Hematopoietic multipotent progenitor cell treated with erythropoietin and hydrocortisone succinate and interleukin-3 and kit ligand, for 6 days (in vitro differentiated cells): ENCODE results near the gene FGFR3.
"Not testable (repeated sequence)": the region's sequence is repeated elsewhere in the genome, so short reads cannot be mapped to it uniquely, and the experiment has no call there.

Experiments
- DNase-seq: peaks from one replicate; pipeline ENCODE4 v3.0.0-alpha.2; 2015

Gene FGFR3

DNA sequence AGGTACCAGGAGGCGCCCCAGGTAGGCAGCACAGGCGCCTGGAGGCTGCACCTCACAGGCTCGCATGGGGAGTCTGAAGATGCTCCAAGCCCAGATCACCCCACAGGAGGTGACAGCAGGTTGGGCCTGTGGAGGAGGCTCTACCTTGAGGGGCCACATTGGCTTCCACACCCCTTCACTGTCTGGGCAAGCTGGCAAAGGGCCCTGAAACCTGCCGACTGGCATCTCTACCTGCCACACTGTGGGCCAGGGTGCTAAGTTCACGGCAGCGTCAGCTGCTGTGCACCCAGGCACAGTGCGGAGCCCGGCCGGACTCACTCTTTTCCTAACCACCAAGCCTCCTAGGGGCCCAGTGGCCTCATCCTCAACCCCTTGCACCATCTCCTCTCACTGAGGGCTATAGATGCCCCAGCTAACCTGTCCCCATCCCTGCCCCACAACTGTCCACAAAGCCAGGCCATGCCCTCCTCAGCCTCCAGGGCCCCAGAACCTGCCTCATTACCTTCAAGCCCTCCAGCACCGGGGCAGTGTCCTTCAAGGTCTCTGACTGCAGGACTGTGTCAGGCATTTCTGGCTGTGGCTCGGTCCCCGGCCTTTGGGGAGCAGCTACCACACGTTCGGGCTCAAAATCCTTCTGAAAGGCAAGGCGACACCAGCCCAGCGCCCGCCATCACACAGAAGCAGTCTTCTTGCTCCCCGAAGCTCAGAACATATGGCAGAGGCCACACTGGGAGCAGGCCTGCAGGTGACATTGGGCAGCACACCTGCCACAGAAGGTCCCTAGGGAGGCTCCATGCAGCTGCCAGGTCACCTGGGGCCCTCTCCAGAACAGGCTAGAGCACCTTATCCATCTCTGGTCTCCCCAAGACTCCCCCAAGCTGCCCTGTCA, 28.8 kb downstream of the FGFR3 start:
- DNase-seq = no peak

DNA sequence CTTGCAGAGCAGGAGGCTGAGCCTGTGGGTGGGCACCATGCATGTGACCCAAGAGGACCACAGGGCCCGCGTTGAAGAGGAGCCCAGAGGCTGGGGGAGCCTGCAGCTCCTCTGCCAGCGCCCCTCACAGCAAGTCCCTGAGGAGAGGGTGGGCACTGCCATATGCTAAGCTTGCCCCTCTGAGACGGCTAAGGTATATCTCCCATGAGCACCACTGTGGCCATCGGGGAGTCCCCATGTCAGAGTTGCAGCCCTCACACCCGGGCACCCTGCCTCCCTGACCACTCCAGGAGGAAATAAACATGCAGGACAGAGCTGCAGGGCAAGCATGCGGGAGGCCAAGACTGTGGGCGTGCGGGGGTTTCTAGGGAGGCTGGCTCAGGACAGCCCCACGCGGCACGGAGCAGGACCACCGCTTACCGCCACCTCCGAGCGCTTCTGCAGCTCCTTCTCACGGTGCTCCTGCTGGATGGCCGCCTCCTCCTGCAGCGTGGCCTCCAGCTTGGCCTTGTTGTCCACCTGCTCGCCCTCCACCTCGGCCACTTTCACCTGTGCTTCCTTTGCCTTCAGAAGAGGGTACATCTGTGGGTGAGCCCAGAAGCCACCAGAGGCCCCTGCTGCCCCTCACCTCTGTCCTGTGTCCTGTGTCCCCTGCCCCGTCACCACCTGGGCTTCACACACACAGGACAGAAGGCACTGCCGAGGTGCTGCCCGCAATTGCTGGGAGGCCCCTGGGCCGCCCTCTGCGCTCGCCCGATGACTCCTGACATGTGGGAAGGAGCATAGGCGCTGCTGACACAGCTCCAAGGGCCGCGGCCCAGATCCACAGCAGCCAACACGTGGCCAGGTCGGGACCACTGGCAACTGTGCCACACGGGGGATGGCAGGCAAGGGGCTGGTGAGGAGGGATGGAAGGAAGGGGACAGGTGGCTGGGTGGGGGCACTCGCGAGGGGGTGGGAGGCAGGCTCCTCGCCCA, 29.8 kb downstream of the FGFR3 start:
- no peak for DNase-seq

DNA sequence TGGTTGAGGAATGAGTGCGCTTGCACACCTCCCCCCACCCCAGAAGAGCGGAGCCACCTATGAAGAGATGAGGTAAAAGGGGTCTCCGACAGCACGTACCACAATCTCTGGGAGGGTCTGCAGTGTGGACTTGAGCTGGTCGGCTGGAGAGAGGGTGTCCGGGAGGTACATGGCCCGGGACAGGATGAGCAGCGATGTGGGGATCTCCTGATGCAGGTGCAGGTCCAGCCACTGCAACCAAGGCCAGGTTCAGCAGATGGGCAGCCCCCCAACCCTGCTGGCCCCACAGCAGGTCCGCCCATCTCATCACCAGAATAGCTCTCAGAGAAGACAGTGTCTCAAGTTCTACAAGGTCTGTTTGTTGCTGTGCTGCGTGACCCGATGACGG, 30.4 kb downstream of the FGFR3 start:
- DNase-seq = no peak

DNA sequence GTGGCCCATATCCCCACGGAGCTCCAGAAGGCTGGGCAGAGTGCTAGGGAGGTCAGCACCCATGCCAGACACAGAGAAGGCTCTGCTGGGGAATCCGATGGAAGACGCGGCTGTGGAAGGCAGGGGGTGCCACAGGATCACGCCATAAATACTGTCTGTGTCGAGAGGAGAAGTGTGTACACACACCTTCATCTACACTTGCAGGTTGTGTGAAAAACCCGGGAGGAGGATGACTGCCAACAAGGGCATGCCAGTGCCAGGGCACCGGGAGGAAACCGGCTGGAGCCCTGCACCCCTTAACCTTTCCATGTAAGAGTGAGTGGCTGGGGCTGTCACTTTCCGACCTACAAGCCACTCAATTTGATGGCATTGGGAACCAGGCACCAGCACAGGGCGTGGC, 31.7 kb downstream of the FGFR3 start:
- no peak for DNase-seq

DNA sequence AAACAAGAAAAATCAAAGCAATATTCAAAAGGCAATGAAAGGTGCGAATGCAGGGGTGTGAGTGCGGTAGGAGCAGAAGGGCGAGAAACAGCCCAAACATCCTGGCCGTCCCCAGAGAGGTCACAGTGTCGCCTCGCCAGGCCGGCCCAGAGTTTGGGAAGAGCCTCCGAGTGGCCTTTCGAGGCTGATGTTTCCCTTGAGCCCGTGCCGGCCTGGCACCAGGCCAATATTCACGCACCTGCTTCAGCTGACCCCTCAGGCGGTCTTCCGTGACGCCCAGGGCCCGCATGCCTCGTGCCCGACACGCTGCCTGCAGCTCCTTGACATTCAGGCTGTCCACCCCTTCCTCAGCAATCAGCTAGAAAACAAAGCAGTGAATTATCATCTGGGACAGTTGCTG, 32.2 kb downstream of the FGFR3 start:
- no peak for DNase-seq

DNA sequence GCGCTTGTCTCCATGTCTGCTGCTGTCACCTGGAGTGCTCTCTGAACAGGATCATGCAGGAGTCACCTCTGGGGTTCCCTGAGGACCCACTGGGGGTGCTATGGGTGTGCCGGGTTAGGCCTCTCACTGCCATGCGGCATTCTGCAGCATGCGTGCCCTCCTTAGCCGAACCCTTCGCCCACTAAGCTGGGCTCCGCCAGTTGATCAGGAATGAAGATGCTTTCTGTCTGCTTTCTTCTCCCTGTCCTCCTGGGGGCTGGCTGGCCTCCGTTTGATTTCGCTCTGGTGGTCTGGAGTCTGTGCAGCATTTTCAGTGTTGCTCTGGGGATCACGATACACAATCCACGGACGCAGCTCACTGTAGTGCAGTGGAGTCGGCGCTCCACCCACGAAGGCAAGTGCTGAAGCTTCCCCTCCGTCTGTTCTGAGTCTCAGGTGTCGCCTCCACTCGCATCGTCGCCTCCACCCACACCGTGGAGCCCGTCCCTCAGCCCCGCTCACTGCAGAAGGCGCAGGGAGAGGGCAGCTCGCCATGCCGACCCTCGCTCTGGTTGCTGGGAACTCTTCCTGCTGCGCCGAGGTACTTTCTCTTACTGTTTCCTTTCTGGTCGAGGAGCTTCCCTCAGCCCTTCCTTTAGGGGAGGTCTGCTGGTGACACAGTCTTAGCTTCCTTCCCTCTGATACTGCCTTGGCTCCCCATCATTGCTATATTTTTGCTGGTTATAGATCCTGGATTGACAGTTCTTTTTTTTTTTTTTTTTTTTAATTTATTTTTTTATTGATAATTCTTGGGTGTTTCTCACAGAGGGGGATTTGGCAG, 33.6 kb downstream of the FGFR3 start:
- DNase-seq = no peak

DNA sequence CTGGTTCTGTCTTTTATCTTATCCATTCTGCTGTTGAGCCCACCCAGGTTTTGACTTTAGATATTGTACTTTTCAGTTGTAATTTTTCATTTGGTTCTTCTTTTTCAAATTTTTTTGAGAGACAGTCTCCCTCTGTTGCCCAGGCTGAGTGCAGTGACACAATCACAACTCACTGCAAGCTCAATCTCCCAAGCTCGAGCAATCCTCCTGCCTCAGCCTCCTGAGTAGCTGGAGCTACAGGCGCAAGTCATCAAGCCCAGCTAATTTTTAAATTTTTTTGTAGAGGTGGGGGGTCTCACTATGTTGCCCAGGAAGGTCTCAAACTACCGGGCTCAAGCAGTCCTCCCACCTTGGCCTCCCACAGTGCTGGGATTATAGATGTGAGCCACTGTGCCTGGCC, 37.1 kb downstream of the FGFR3 start:
- no peak for DNase-seq

DNA sequence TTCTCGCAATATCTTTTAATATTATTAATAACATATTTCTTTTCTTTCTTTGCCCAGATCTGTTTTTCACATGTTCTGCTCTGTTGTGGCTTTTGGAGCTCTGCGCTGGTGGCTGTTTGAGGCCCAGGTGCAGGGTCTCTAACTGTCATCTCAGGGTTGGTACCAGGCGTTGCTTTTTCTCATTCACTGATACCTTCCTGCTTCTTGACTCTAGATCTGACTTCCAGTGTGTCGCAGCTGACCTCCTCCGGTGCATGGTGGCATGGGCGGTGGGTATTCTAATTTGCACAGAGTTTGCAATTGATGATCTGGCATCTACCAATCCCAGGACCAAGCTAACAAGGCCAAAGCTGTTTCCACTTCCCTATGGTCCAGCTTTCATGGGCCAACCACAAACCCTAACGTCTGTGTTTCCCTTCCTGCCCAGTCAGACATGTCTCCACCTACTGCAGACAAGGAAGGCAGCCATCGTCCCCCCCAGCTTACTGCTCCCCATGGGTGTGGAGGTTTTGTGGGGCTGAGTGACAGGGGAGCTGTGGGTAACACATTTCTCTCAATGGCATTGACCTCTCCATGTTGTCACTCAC, 37.6 kb downstream of the FGFR3 start:
- peak; percentile 18 for DNase-seq

DNA sequence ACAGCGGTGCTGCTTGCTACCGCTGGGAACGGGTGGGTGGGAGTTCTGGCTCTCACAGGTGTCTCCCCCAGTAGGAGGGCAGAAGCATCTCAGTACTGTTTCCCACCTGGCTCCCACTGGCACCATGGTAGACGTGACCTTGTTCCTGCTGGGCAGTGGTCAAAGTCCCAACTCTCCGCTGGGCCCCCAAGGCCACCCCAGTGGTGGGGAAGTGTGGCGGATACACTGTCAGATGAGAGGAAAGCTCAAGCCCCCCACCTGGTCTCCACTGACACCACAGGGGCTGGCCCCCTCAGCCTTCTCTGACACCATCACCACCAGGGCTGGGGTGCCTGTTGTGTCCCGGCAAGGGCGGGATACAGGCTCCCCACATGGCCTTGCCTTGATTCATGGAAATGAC, 38.2 kb downstream of the FGFR3 start:
- DNase-seq = no peak

DNA sequence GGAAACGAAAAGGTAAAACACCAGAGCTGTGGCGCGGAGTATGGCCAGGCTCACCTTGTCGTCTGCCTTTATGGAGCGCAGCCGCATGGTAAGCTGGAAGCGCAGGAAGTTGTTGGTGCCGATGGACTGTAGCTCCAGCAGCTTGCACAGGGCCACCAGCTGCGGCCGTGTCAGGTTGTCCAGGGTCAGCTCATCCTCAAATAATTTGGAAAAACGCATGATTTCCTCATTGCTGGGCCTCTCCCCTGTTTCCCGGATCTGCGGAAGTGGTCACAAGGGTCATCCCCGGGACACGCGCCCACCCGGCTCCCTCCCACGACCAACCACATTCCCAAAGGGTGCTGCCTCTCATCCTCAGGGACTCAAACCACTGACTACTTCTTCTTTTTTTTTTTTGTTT, 39.6 kb downstream of the FGFR3 start:
- no peak for DNase-seq

DNA sequence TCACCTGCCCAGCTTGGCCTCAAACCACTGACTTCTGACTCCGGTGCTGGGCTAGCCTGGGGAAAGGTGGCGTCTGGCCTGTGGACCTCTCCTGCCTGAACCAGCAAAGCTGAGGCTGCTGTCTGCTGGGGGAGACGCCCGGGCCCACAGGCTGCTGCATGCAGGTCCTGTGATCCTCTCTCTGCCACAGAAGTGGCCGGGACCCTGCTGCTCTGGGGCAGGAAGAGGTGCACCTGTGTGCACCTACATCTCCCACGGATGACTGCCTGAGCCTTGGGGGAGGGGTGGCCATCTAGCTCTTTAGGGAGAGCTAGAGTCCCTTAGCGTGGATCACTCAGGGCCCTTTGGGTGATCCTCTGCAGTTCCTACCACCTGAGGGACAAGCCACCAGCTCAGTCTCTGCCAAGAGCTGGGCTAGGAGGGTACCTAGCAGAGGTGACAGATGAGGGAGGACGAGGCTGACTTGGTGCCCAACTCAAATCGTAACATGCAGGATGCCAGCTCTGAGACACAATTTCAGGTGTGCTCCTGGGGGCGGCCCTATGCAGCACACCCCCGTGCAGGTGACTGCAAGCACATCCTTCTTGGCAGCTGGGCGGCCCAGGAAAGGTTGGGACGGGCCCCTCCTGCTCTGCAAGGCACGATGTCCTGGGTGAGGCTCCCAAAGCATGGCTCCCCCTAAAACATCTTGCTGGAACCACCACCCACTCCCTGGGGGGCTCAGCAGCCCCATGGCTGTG, 40.4 kb downstream of the FGFR3 start:
- DNase-seq = no peak

DNA sequence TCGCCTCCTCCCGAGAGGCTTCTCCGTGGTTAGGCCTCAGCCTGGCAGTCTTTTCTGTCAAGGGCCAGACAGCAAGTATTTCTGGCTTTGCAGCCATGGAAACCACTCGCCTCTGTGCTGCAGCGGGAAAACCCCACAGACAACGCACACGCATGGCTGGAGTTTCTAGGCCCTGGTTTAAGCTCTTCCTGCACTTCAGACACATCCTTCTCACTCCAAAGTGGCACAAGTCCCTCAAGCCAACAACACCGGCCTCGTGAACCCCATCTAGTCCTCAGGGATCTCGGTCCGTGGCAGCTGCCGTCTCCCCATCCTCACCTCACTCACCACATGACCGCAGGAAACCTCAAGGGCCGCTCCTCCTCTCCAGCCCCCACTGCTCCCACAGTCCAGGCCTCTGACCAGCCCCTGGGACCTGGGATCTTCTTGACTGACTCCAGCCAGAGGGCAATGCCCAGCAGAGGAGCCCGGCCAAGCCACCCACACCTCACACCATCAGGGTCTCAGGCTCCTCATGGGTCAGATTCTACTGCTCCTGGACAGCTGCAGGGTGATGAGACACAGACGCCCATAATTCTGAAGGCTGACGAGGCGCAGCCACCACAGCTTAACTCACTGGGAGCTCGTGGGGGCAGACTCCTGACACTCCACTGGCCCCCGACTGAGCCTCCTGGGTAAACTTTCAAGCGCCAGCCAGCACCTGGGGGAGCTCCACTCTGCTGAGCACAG, 41.1 kb downstream of the FGFR3 start:
- no peak for DNase-seq

DNA sequence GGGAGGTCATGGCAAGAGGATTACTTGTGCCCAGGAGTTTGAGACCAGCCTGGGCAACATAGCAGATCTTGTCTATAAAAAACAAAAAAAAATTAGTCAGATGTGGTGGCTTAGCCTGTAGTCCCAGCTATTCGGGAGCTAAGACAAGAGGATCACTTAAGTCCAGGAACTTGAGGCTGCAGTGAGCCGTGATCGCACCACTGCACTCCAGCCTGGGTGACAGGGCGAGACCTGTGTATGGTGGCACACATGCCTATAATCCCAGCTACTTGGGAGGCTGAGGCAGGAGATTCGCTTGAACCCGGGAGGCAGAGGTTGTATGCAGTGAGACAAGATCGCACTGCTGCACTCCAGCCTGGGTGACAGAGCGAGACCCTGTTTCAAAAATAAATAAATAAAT, 42.7 kb downstream of the FGFR3 start:
- DNase-seq = not testable (repeated sequence)

DNA sequence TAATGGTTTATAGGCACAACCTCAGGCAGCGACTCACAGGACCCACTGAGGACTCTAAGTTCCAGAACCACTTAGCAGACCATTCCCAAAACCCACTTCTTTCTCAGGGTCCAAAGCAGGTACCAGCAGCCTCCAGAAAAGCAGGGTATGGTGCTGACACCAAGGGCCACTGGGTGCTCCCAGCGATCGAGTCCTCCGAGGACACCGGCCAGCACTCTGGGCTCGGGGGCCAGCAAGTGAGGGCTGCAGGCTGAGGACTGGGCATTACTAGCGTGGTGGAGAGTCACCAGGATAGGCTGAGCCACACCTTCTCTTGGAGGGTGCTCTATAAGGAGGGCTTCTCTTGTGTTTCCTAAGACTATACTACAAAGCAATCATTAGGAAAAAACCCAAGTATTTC, 43.6 kb downstream of the FGFR3 start:
- DNase-seq = no peak

DNA sequence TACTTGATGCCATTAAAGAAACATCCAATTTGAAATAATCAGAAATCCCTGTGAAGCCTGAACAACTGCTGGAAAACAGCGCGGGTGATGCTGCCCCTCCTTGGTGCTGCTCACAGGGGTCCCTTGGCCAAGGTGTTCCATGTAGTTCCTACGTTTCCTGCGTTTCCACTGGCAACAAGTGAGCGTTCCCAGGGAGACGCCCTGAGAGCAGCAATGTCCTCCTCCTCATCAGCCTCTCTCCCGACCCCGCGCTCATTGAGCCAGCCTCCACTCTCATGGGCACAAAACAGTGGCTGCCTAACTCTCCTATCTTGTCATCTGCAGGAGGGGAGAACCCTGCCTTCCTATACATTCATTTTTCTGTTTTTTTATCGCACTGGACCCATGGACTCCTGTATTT, 44.0 kb downstream of the FGFR3 start:
- DNase-seq = no peak

DNA sequence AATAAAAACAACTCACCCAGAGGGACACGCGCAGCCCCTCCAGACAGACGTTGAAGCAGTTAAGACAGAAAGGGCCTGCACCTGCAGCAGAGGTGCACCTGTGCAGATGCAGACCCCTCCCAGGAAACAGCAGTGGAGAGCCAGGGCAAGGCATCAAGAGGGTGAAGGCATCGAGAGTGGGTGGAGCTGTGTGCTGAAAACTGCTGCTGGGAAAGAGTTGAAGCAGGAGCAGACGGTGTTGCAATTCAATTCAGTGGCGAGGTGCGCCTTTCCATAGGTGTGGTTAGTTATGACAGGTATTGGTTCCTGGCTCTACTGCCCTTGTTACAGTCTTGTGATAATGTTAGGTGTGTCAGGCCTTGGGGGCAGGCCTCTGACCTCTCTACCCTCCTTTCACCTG, 46.2 kb downstream of the FGFR3 start:
- DNase-seq = no peak

DNA sequence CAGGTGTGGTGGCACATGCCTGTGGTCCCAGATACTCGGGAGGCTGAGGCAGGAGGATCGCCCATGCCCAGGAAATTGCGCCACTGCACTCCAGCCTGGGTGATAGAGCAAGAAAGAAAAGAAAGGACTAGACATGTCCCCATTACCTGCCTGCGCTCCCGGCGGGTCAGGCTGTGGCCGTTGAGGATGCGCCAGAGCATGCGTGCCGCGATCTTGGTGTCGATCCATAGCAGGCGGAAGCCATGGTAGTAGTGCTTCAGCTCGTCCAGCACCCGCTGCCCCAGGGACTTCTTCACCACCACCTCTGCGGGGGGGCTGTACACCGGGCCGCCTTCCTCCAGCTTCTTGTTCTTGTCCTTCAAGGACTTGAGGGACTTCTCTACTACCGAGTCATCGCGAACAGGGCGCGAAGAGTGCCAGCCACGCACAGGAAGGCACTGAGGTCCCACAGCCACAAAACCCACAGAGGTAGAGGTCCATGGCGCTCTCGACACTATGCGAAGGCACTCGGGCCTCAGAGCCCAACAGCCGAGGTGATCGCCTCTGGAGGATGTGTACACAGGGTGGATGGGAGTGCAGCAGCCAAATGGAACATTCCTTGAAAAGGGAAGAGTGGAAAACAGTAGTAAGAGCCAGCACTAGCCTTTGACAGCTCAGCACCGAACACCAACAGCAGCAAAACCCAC, 48.3 kb downstream of the FGFR3 start:
- DNase-seq = no peak

DNA sequence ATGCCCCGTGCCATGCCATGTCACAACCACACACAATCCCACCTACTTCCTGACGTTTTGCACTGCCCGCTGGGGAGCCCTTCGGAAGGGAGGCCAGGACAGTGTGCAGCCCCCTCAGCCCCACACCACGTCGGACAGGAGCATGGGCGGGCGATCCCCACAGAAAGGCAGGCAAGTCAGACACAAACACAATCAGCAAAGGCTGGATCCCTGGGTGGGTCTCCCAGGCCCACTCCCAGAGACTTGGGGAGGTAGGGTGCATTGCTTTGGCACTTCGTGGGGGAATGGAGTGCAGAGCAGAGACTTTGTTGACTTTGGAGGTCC, 48.8 kb downstream of the FGFR3 start:
- DNase-seq = no peak

DNA sequence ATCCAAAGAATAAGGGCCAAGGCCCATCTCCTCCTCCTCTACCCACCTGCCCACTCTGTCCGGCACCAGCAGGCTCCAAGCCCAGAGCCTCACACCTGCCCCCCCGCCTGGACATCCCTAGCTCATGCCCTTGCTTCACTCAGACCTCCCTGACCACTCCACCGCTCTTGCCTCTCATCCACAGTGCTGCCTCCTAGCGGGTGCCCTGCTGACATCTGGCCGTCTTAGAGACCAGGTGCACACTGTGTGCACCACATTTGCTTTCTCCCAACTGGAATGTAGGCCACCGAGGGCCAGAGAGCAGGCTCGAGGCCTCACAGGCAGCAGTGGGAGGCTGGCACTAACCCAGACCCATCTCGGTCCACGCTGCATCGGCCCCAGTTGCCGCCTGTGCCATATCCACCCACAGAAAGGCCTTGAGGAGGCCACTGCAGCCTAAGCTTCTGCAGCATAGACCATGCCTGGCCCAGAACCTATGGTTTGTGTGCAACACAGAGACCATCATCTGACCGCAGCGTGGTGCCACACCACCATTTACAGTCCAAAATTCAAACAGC, 49.3 kb downstream of the FGFR3 start:
- no peak for DNase-seq

DNA sequence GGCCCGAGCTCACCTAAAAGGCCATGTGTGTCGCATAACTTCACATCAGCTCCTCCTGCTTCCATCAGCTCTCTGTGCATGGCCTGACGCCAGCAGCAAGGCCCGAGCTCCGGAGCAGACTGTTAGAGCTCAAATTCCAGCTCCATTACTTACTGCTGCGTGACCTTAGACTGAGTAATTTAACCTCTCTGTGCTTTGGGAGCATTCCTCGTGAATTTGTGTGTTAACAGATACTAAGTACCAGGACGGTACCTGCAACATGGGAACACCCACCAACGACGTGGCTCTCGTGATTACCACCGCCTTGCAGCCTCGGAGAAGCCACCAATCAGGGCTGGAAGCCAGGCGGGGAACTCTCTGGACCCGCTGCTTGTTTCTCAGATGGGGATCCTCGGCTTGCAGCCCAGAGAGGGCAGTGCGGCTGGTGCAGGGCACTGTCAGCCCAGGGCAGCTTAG, 49.9 kb downstream of the FGFR3 start:
- DNase-seq = no peak
